Cortex of kidney (tissue), 1 donor: ENCODE results near the gene RAPGEF1.

Experiments
- DNase-seq: peaks from one replicate; lab custom pipeline; 2025; lab: John Stamatoyannopoulos, UW

Gene RAPGEF1

GRCh38 chr9:131623655-131624330 lies 116.1 kb downstream of the RAPGEF1 start:
- DNase-seq, result no peak

DNA sequence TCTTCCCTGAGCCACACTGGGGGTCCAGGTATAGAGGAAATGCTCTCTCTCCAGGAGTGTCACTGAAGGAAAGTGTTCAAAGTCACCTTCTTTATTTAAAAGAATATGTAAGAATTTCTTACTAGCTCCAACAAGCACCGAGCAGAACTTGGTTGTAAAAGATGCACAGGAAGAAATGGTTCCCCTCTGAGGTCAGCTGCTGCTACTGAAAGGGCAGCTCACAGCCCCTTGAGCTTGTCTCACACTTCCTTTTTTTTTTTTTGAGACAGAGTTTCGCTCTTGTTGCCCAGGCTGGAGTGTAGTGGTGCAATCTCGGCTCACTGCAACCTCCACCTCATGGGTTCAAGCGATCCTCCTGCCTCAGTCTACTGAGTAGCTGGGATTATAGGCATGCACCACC lies 117.4 kb downstream of the RAPGEF1 start:
- DNase-seq, result no peak

- DNase-seq, result no peak
These were observed 118.1 kb downstream of the RAPGEF1 start for GRCh38 chr9:131621551-131622358.

DNA sequence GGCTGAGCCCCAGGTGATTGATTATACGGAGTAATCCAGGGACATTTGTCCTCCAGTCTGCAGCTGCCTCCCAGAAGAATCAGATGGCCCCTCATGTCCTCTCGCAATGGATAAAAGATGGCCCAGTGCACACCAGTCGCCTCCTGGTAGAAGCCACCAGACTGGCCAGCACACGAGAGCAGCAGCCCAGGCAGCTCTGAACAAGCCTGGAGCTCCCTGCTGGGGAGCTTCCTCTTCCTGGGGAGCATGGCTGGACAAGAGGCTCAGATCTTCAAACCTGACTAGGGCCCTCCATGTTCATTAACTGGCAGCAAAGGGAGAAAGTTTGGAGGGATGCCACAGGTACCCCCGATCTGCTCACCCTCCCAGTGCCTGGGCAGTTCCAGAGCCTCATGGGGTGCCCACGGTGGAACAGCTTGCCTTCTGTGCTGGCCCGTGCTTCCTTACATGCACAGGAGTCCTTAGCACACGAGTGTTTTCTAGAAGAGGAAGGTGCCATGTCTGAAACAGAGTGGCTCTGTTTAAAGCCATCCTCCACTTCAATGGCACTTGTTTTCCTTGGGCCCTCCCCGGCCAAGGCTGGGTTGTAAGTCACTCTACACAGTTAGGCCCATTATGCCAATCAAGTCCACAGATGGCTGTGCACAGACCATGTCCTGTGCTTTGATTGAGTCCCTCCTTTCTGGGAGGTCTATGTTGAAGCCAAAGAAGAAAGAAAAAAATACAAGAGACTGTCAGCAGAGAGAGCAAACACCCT lies 118.9 kb downstream of the RAPGEF1 start:
- DNase-seq, result no peak

- no peak for DNase-seq
These were observed 120.2 kb downstream of the RAPGEF1 start for GRCh38 chr9:131619680-131620079.

DNA sequence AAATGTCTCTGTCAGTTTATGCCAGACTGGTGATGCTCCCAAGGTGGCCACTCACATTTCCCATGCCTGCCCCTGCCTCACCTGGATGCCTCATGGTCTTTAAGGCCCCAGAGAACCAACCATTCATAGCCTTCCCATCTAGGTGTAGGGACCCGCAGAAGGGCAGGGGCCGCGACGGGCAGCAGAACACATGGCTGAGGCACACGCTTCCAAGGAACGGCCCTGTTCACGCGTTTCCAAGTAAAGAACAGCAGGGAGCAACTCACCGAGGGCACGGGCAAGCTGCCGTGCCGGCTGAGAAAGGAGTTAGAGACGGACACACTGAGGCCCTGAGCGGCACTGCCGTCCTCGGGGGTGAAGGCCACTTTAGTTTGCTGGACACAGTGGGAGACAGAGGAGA lies 121.1 kb downstream of the RAPGEF1 start:
- no peak for DNase-seq

- DNase-seq, result no peak
These were observed 121.8 kb downstream of the RAPGEF1 start for GRCh38 chr9:131618071-131618479.

GRCh38 chr9:131617611-131618010 lies 122.3 kb downstream of the RAPGEF1 start:
- no peak for DNase-seq

GRCh38 chr9:131616983-131617604 lies 122.8 kb downstream of the RAPGEF1 start:
- DNase-seq, result no peak

DNA sequence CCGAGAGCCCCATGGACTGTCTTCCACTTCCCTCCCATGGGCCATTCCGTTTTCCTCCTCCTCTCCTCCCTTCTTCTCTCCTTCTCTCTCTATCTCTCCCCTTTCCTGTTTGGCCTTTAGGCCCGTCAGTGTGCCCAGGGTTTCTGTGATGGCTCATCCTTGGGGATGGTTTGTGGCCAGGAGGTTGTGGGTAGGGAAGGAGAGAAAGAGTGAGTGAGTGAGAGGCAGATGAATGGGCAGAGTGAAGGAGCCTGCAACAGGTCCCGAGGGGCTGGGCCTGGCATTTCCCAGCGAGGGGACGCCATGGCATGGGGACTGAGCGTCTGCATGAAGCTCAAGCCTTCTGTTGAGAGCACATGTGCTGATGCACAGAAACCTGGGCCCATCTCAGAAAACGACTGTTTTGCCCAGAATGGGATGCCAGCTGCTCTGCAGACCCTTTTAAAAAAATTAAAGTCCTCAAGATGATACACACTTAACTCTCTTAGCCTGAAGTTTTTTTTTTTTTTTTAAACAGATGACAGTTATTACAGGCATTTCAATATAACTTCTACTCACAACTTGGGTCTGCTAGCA lies 125.4 kb downstream of the RAPGEF1 start:
- DNase-seq, result no peak

GRCh38 chr9:131613921-131614320 lies 126.0 kb downstream of the RAPGEF1 start:
- no peak for DNase-seq

GRCh38 chr9:131612851-131613250 lies 127.0 kb downstream of the RAPGEF1 start:
- DNase-seq, result no peak

- DNase-seq, result no peak
These were observed 128.1 kb downstream of the RAPGEF1 start for GRCh38 chr9:131611586-131612315.

- DNase-seq, result no peak
These were observed 129.6 kb downstream of the RAPGEF1 start for GRCh38 chr9:131610231-131610761.

DNA sequence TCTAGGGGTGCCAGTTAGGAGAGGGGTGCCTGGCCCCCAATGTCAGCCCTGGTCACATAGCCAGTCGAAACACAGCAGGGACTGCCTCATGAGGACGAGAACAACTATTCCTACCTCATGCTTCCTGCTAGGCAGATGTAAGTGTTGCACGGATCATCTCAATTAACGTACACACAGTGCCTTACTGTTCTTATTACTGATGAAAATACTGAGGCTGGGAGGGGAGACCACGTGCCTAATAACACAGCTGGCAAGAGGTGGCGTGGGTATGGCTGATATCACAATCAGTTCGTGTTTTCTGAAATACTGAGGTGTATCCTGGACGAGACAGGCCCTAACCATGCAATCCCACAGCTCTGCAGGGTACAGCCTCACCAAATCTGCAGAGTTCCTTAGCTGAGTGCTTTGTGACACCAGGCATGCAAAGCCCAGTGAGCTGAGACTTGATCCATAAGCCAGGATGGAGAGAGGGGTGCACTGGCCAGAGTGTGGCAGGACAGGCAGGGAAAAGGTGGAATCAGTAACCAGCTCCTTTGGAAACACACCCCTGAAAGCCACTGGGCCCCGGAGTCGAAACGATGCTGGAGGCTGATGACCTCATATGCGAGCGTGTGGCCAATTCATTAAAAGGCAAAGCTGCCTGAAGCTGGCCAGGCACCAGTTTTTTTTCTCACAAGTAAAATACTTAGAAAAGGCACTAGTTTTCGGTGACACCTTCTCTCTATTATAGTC lies 130.6 kb downstream of the RAPGEF1 start:
- no peak for DNase-seq

DNA sequence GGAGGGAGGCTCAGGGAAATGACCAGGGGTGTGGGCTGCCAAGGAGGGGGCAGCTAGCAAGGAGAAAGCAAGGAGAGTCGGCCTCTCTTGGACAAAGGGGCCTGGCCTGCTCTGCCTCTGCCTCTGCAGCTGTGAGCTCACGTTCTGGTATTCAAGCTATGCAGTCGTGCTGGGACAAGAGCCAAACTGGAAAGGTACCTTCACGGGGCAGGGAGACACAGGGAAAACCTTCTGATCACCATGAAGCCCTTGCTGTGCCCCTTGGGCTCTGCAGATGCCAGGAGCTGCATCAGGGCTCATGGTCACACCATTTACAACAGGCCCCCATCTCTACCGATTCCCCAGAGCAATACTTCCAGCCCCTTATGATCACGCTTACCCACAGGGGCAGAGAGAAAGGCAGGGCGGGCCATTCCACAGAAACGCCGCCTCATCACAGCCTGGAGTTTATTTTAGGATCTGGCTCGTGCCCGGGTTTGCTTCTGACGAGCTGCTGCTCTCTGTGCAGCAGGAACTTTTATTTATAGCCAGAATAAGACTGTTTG lies 131.3 kb downstream of the RAPGEF1 start:
- no peak for DNase-seq

DNA sequence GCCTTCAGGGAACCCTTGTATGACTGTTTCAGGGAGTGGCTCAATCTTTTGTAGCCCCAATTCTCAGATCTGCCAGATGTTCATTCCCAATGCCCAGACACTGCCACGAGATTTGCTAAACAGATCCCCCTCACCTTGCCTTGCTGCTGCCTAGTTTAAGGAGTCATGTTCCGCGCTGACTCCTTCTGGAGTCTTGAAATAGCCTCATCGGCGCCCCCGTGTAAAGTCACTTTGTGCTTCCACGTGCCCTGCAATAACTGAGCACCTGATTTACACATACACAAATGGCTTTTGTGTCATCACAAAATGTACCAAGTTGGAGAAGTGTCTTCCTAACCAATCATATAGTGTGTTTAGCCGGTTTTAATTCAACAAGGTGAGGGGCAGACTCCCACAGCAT lies 132.3 kb downstream of the RAPGEF1 start:
- no peak for DNase-seq

GRCh38 chr9:131606896-131607567 lies 132.8 kb downstream of the RAPGEF1 start:
- no peak for DNase-seq
